H1 (cell line): ENCODE results near the gene ANAPC1. TPM values are rescaled to one million over a fixed set of nuclear protein-coding genes. Genes with fewer than 3 reads are reported as not detected.
"Not testable (repeated sequence)": the region's sequence is repeated elsewhere in the genome, so short reads cannot be mapped to it uniquely, and the experiment has no call there.

Experiments
- CTCF ChIA-PET: fragments of 300-600 bp; sonication (Branson Sonifier 250); formaldehyde crosslinking; loops from one replicate; lab custom pipeline; 2021; ENCODE audit not compliant: partially characterized antibody; lab: Charles Lee
- POLR2A ChIA-PET: fragments of 300-600 bp; sonication (Branson Sonifier 250); formaldehyde crosslinking; loops from one replicate; lab custom pipeline; 2021; ENCODE audit warnings: inconsistent platforms; ENCODE audit not compliant: partially characterized antibody; lab: Charles Lee
- DNase-seq, 2 experiments: peaks; one replicate each; pipeline versions ENCODE4 v3.0.0 to v3.0.0-alpha.2; 2010 to 2022; ENCODE audit warnings: low spot score in 2 of 2, low read depth in 1 of 2, mixed read lengths in 1 of 2
- FAIRE-seq: peaks from 2 replicates; lab custom pipeline; 2011; peaks lifted over from hg19 to GRCh38; lab: Jason Lieb, UNC
- H2AFZ ChIP-seq: 2 replicates; pipeline ENCODE4 v1.8.1; 2012; ENCODE audit warnings: low read length, inconsistent platforms
- H2AK5ac ChIP-seq: 2 replicates; pipeline ENCODE4 v1.6.1; 2013; ENCODE audit warnings: low read depth, low read length
- H2BK120ac ChIP-seq: replicated peaks from 2 replicates; pipeline ENCODE3; 2013; ENCODE audit warnings: low read depth, low read length, inconsistent platforms
- H2BK12ac ChIP-seq: 2 replicates; pipeline ENCODE4 v1.6.1; 2013; ENCODE audit warnings: low read depth, low read length
- H2BK15ac ChIP-seq: 2 replicates; pipeline ENCODE4 v1.6.1; 2013; ENCODE audit warnings: low read length
- H2BK20ac ChIP-seq: 2 replicates; pipeline ENCODE4 v1.6.1; 2013; ENCODE audit warnings: low read length
- H2BK5ac ChIP-seq: 2 replicates; pipeline ENCODE4 v1.6.1; 2013; ENCODE audit warnings: low read depth, low read length
- H3K14ac ChIP-seq: 2 replicates; pipeline ENCODE4 v1.6.1; 2013; ENCODE audit warnings: inconsistent platforms; ENCODE audit not compliant: insufficient read length
- H3K18ac ChIP-seq: 2 replicates; pipeline ENCODE4 v1.6.1; 2013; ENCODE audit warnings: low read length; ENCODE audit errors: extremely low read depth
- H3K23ac ChIP-seq: 2 replicates; pipeline ENCODE4 v1.6.1; 2013; ENCODE audit warnings: inconsistent platforms; ENCODE audit not compliant: insufficient read length
- H3K23me2 ChIP-seq: 2 replicates; pipeline ENCODE4 v1.6.1; 2013; ENCODE audit warnings: low read depth, low read length
- H3K27ac ChIP-seq: 2 replicates; pipeline ENCODE4 v1.6.1; 2011; ENCODE audit warnings: low read depth, low read length, inconsistent platforms
- H3K27me3 ChIP-seq, 4 experiments: replicated peaks in 1 of 4; 1 replicate in 1 of 4; 2 replicates in 3 of 4; pipeline versions ENCODE4 v1.6.1 to v1.8.1; 2011 to 2013; ENCODE audit warnings: low read length in 3 of 4, mild to moderate bottlenecking in 3 of 4, inconsistent platforms in 2 of 4, mixed read lengths in 2 of 4, moderate library complexity in 1 of 4; ENCODE audit not compliant: control insufficient read depth in 3 of 4, insufficient read depth in 3 of 4; ENCODE audit errors: extremely low read depth in 1 of 4
- H3K36me3 ChIP-seq, 4 experiments: 2 replicates each; pipeline versions ENCODE4 v1.6.1 to v1.8.1; 2011 to 2013; ENCODE audit warnings: mild to moderate bottlenecking in 4 of 4, low read length in 3 of 4, moderate library complexity in 2 of 4, control low read depth in 1 of 4, inconsistent platforms in 1 of 4; ENCODE audit not compliant: insufficient read depth in 4 of 4, control insufficient read depth in 2 of 4
- H3K4ac ChIP-seq: replicated peaks from 2 replicates; pipeline ENCODE3; 2013; ENCODE audit warnings: low read length, low read depth, mixed read lengths, inconsistent platforms; ENCODE audit not compliant: insufficient read length
- H3K4me1 ChIP-seq, 4 experiments: replicated peaks in 1 of 4; 1 replicate in 1 of 4; 2 replicates in 3 of 4; pipeline versions ENCODE4 v1.6.1 to v1.8.1; 2011 to 2013; ENCODE audit warnings: low read length in 3 of 4, inconsistent platforms in 2 of 4, mixed read lengths in 1 of 4; ENCODE audit not compliant: insufficient read depth in 4 of 4, control insufficient read depth in 3 of 4
- H3K4me2 ChIP-seq, 2 experiments: 2 replicates each; pipeline versions ENCODE4 v1.6.1 to v1.8.1; 2011 to 2013; ENCODE audit warnings: low read depth in 2 of 2, low read length in 2 of 2, control low read depth in 1 of 2, inconsistent platforms in 1 of 2, mild to moderate bottlenecking in 1 of 2; ENCODE audit not compliant: insufficient read depth in 1 of 2
- H3K4me3 ChIP-seq, 4 experiments: fragments of 200-600, 300-600 bp in 1 of 4; sonication (generic), shearing (Covaris generic), sonication (Bioruptor Twin) in 1 of 4; 2 replicates each; pipeline versions ENCODE4 v1.5.1 to v1.8.1; 2011 to 2016; ENCODE audit warnings: low read length in 4 of 4, low read depth in 3 of 4, control low read depth in 2 of 4, inconsistent platforms in 2 of 4, mild to moderate bottlenecking in 2 of 4, mixed read lengths in 1 of 4, moderate library complexity in 1 of 4; ENCODE audit not compliant: insufficient read depth in 2 of 4; ENCODE audit errors: extremely low read depth in 1 of 4
- H3K56ac ChIP-seq: replicated peaks from 2 replicates; pipeline ENCODE3; 2013; ENCODE audit warnings: low read depth, mild to moderate bottlenecking, mixed read lengths, low read length, inconsistent platforms; ENCODE audit not compliant: insufficient read length
- H3K79me1 ChIP-seq: 2 replicates; pipeline ENCODE4 v1.6.1; 2013; ENCODE audit warnings: low read depth, low read length, control low read depth
- H3K79me2 ChIP-seq, 2 experiments: 2 replicates each; pipeline versions ENCODE4 v1.6.1 to v1.8.1; 2012 to 2013; ENCODE audit warnings: low read length in 2 of 2, mild to moderate bottlenecking in 2 of 2, inconsistent platforms in 1 of 2; ENCODE audit not compliant: insufficient read depth in 2 of 2, control insufficient read depth in 1 of 2
- H3K9ac ChIP-seq, 4 experiments: replicated peaks in 1 of 4; 1 replicate in 1 of 4; 2 replicates in 3 of 4; pipeline versions ENCODE4 v1.6.1 to v1.8.1; 2011 to 2013; ENCODE audit warnings: low read depth in 3 of 4, low read length in 3 of 4, control low read depth in 2 of 4, mild to moderate bottlenecking in 2 of 4, moderate library complexity in 2 of 4, inconsistent platforms in 1 of 4; ENCODE audit errors: extremely low read depth in 1 of 4
- H3K9me3 ChIP-seq, 2 experiments: 2 replicates each; pipeline versions ENCODE4 v1.6.1 to v1.8.1; 2012 to 2013; ENCODE audit warnings: mild to moderate bottlenecking in 2 of 2, moderate library complexity in 2 of 2, control low read depth in 1 of 2, inconsistent platforms in 1 of 2, low read depth in 1 of 2, low read length in 1 of 2, mixed read lengths in 1 of 2; ENCODE audit not compliant: insufficient read depth in 2 of 2
- H4K20me1 ChIP-seq, 2 experiments: replicated peaks in 1 of 2; 2 replicates each; pipeline versions ENCODE3 to v1.8.1; 2011 to 2013; ENCODE audit warnings: inconsistent platforms in 2 of 2, low read length in 2 of 2, mild to moderate bottlenecking in 1 of 2; ENCODE audit not compliant: insufficient read depth in 2 of 2, control insufficient read depth in 1 of 2
- H4K5ac ChIP-seq: 2 replicates; pipeline ENCODE4 v1.6.1; 2013; ENCODE audit warnings: low read length, low read depth, mixed read lengths, inconsistent platforms; ENCODE audit not compliant: insufficient read length
- H4K8ac ChIP-seq: 2 replicates; pipeline ENCODE4 v1.8.0; 2013; ENCODE audit warnings: mild to moderate bottlenecking, moderate library complexity, low read length, inconsistent platforms; ENCODE audit not compliant: insufficient read depth; ENCODE audit errors: extremely low read depth
- H4K91ac ChIP-seq: replicated peaks from 2 replicates; pipeline ENCODE3; 2013; ENCODE audit warnings: low read length, mixed read lengths, inconsistent platforms; ENCODE audit not compliant: insufficient read length
- CHD1 ChIP-seq: IDR thresholded peaks from 2 replicates; pipeline ENCODE4 v1.6.1; 2012; ENCODE audit warnings: low read depth, low read length, improper control_type of control experiment
- POU5F1 ChIP-seq: IDR thresholded peaks from 2 replicates; pipeline ENCODE4 v1.6.1; 2011; ENCODE audit warnings: low read depth, mild to moderate bottlenecking, low read length, moderate library complexity
- RFX5 ChIP-seq: IDR thresholded peaks from 2 replicates; pipeline ENCODE4 v1.6.1; 2011; ENCODE audit warnings: low read depth, low read length, improper control_type of control experiment, borderline replicate concordance
- TEAD4 ChIP-seq: IDR thresholded peaks from 2 replicates; pipeline ENCODE4 v1.6.1; 2012; ENCODE audit warnings: low read depth, low read length, inconsistent platforms, mixed read lengths
- WGBS, 2 experiments: shearing (Covaris generic) in 1 of 2; methylation state at CpG; one replicate each; pipeline versions ENCODE4 v1.1.6 to v1.1.7; 2013 to 2015; ENCODE audit warnings: low lambda C conversion rate in 2 of 2, mixed read lengths in 2 of 2, inconsistent platforms in 1 of 2, low coverage in 1 of 2, missing lambda C conversion rate in 1 of 2; ENCODE audit not compliant: insufficient replicate concordance in 2 of 2, insufficient coverage in 1 of 2, insufficient read length in 1 of 2; ENCODE audit errors: extremely low coverage in 1 of 2, missing lambda C conversion rate in 1 of 2; 5-methylcytosine and 5-hydroxymethylcytosine counted together
- polyA plus RNA-seq, 7 experiments: library from polyadenylated mRNA; depleted of rRNA in 3 of 7; stranded (reverse) in 5 of 7; unstranded in 2 of 7; fragments of >200 nt in 5 of 7; fragments of 200-250 nt in 2 of 7; gene quantifications; 1 replicate in 5 of 7; 2 replicates in 1 of 7; 4 replicates in 1 of 7; pipeline versions ENCODE4 v1.2.1 to v1.2.3, GENCODE V29; 2011 to 2013; ENCODE audit warnings: missing spikeins in 2 of 7, mixed read lengths in 2 of 7
- total RNA-seq: library from RNA; stranded (reverse); fragmentation: NEBNext Ultra II Directional; extraction: Animal tissue kit (Norgen Biotek cat#: 25700); gene quantifications from 2 replicates; pipeline ENCODE4 v1.2.1, GENCODE V29; 2021

Gene ANAPC1
- total and polyA plus RNA-seq, 2 of the 8 experiments (the other 6 are each of a cell fraction or from before 2014, with no cell fraction given): 46.6 to 107 TPM

- TF ChIP-seq TEAD4: no peak
- no peak for TF ChIP-seq RFX5
- TF ChIP-seq CHD1: no peak
- no peak for TF ChIP-seq POU5F1
Measured at GRCh38 chr2:111910609-111911277, 26.8 kb upstream of the ANAPC1 start (continued).

DNA sequence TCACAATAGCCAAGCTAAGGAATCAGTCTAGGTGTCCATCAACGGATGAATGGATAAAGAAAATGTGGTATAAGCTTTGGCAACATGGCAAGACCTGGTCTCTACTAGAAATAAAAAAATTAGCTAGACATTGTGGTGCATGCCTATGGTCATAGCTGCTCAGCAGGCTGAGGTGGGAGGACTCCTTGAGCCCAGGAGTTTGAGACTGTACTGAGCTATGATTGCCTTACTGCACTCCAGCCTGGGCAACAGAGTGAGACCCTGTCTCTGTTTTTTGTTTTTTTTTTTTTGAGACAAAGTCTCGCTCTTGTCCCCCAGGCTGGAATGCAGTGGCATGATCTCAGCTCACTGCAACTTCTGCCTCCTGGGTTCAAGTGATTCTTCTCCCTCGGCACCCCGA lies 26.0 kb upstream of the ANAPC1 start:
- ChIA-PET CTCF (interaction anchor here (1.3 to 2.5 kb wide), 6 partner anchors 9 to 137 kb away, joined by 3 to 19 read pairs (median 7); partner anchors contain the start of gene MERTK), POLR2A (interaction anchor here (1.9 kb wide), 1 partner anchor 12 kb away, joined by 5 read pairs; the partner anchor contains the start of gene MERTK)
- FAIRE-seq: not testable (repeated sequence)

More for the DNA sequence above, 26.0 kb upstream of the ANAPC1 start:
- H3K56ac ChIP-seq, H2AFZ ChIP-seq, H4K20me1 ChIP-seq, H3K4me1 ChIP-seq, H3K36me3 ChIP-seq, H4K91ac ChIP-seq, H3K23me2 ChIP-seq, H3K27ac ChIP-seq, H2BK120ac ChIP-seq, H3K79me2 ChIP-seq, H3K27me3 ChIP-seq, H2BK20ac ChIP-seq, DNase-seq, H3K18ac ChIP-seq, H3K79me1 ChIP-seq, H4K5ac ChIP-seq, H3K4ac ChIP-seq, H3K9ac ChIP-seq, H3K4me3 ChIP-seq, H3K9me3 ChIP-seq, H2BK5ac ChIP-seq, H4K8ac ChIP-seq, H2BK15ac ChIP-seq, H2BK12ac ChIP-seq, H3K4me2 ChIP-seq, H3K14ac ChIP-seq, H2AK5ac ChIP-seq, H3K23ac ChIP-seq: not testable (repeated sequence)
- whole genome bisulfite sequencing, 2 experiments: 85% methylated on average over 4 of the region's 4 CpGs; no CpG with 5 or more reads in 1 of the 2 experiments
